Measurements from ENCODE around the gene RAB21.

- TF ChIP-seq CTCF (IDR thresholded peaks at IDR 0.05) (no peak), POLR2A (IDR thresholded peaks at IDR 0.05) (no peak)
Measured at GRCh38 chr12:71771069-71771468, 16.4 kb downstream of the RAB21 start.
